BE2C (cell line): Measurements from ENCODE around the gene RPS6KB2.

Experiments used
- DNase-seq: peaks from one replicate; pipeline ENCODE4 v3.0.0-alpha.2; 2020
- H3K27me3 ChIP-seq: fragments of 250-450 bp; sonication (Bioruptor Pico); 2 replicates; pipeline ENCODE4 v1.5.1; 2020; ENCODE audit warnings: mild to moderate bottlenecking
- H3K36me3 ChIP-seq: fragments of 250-450 bp; sonication (Bioruptor Pico); 2 replicates; pipeline ENCODE4 v1.5.1; 2020; ENCODE audit warnings: mild to moderate bottlenecking
- H3K4me1 ChIP-seq: fragments of 250-450 bp; sonication (Bioruptor Pico); 2 replicates; pipeline ENCODE4 v1.5.1; 2020
- H3K4me3 ChIP-seq: 2 replicates; pipeline ENCODE4 v1.5.1; 2011; ENCODE audit warnings: low read depth, low read length
- H3K9me3 ChIP-seq: fragments of 250-450 bp; sonication (Bioruptor Pico); 2 replicates; pipeline ENCODE4 v1.5.1; 2020
- CTCF ChIP-seq: IDR thresholded peaks from 2 replicates; pipeline ENCODE4 v1.5.1; 2012; ENCODE audit warnings: mild to moderate bottlenecking, low read depth, low read length

The RPS6KB2 gene

GRCh38 chr11:67482275-67482826 lies 54.1 kb downstream of the RPS6KB2 start:
- DNase-seq: no peak
- Histone ChIP-seq H3K4me1 (no peaks in the 10 kb centered on the region), H3K4me3 (peak overlapping the region; percentile 73), H3K36me3 (no peaks in the 10 kb centered on the region; the same call in 1 of the 2 replicates), H3K27me3 (no peaks in the 10 kb centered on the region), H3K9me3 (0 out of 2 replicates have a peak, but pooled peaks cover 8% of the 10 kb centered on the region)
- TF ChIP-seq CTCF: no peak

- Histone ChIP-seq H3K4me3 (peak within 1 kb of the TSS; percentile 73), H3K4me1 (no peaks in the 10 kb centered on the region), H3K9me3 (0 out of 2 replicates have a peak, but pooled peaks cover 8% of the 10 kb centered on the region), H3K36me3 (peaks cover 3% of the 10 kb centered on the region), H3K27me3 (no peaks in the 10 kb centered on the region)
- TF ChIP-seq CTCF: no peak
- DNase-seq: peak; percentile 99
Measured at GRCh38 chr11:67482827-67483798, 54.8 kb downstream of the RPS6KB2 start, which contains the start of gene AIP. Gene AIP (plus strand): TSS chr11:67483026. CDS start chr11:67483159, 133 bp downstream.

- no peaks in the 10 kb centered on the region for H3K4me1 ChIP-seq
- H3K36me3 ChIP-seq: peaks cover 3% of the 10 kb centered on the region
- H3K27me3 ChIP-seq: no peaks in the 10 kb centered on the region
- no peak overlapping the region for H3K4me3 ChIP-seq
- TF ChIP-seq CTCF: no peak
- H3K9me3 ChIP-seq: 0 out of 2 replicates have a peak, but pooled peaks cover 8% of the 10 kb centered on the region
- DNase-seq: no peak
Measured at GRCh38 chr11:67483831-67484665, 55.8 kb downstream of the RPS6KB2 start.

GRCh38 chr11:67484847-67485311 lies 56.6 kb downstream of the RPS6KB2 start:
- no peak for TF ChIP-seq CTCF
- DNase-seq: no peak
- Histone ChIP-seq H3K27me3 (no peaks in the 10 kb centered on the region), H3K4me1 (no peaks in the 10 kb centered on the region), H3K36me3 (peaks cover 3% of the 10 kb centered on the region), H3K9me3 (0 out of 2 replicates have a peak, but pooled peaks cover 8% of the 10 kb centered on the region), H3K4me3 (no peak overlapping the region)
